IMR-90 (cell line): Measurements from ENCODE around the gene PPP1R13L. TPM values are rescaled to one million over a fixed set of nuclear protein-coding genes. Genes with fewer than 3 reads are reported as not detected.

Experiments used
- ATAC-seq: fragments of 200-7000 bp; cut with Tn5 transposase; 2 replicates; pipeline ENCODE4 v1.9.1; 2020; ENCODE audit warnings: low read depth, mild to moderate bottlenecking, moderate library complexity
- BruUV-seq: library from RNA; stranded (reverse); fragments of 400-500 nt; replicated peaks from 2 replicates; lab custom pipeline; 2021; lab: Mats Ljungman, UMichigan
- CTCF ChIA-PET: fragments of 300-600 bp; formaldehyde crosslinking; extraction: SDS; loops from one replicate; lab custom pipeline; 2021; ENCODE audit warnings: antibody characterized with exemption; lab: Yijun Ruan, JAX
- POLR2A ChIA-PET: fragments of 300-600 bp; sonication (Branson Sonifier 250); formaldehyde crosslinking; loops from one replicate; lab custom pipeline; 2022; ENCODE audit warnings: antibody characterized with exemption; ENCODE audit not compliant: unreplicated experiment; lab: Charles Lee
- DNase-seq: peaks from one replicate; pipeline ENCODE4 v3.0.0; 2013
- H2AFZ ChIP-seq: replicated peaks from 2 replicates; pipeline ENCODE3; 2013; ENCODE audit warnings: low read length, mild to moderate bottlenecking; ENCODE audit not compliant: poor library complexity
- H2AK5ac ChIP-seq: 2 replicates; pipeline ENCODE4 v1.6.1; 2013; ENCODE audit warnings: low read depth, low read length, inconsistent platforms
- H2AK9ac ChIP-seq: replicated peaks from 2 replicates; pipeline ENCODE3; 2013; ENCODE audit warnings: mild to moderate bottlenecking, low read depth, low read length, moderate library complexity; ENCODE audit not compliant: poor library complexity
- H2BK120ac ChIP-seq: 2 replicates; pipeline ENCODE4 v1.6.1; 2013; ENCODE audit warnings: low read depth, low read length, inconsistent platforms
- H2BK15ac ChIP-seq: 3 replicates; pipeline ENCODE4 v1.6.1; 2013; ENCODE audit warnings: low read depth, low read length, inconsistent platforms
- H2BK20ac ChIP-seq: 2 replicates; pipeline ENCODE4 v1.6.1; 2013; ENCODE audit warnings: low read depth, mild to moderate bottlenecking, inconsistent platforms, low read length, moderate library complexity
- H2BK5ac ChIP-seq: 2 replicates; pipeline ENCODE4 v1.6.1; 2013; ENCODE audit warnings: mild to moderate bottlenecking, low read depth, low read length, inconsistent platforms; ENCODE audit not compliant: poor library complexity, severe bottlenecking
- H3K14ac ChIP-seq: replicated peaks from 2 replicates; pipeline ENCODE4 v1.6.1; 2013; ENCODE audit warnings: low read depth, low read length, inconsistent platforms
- H3K18ac ChIP-seq: 2 replicates; pipeline ENCODE4 v1.6.1; 2013; ENCODE audit warnings: low read depth, low read length, control low read depth
- H3K23ac ChIP-seq: 2 replicates; pipeline ENCODE4 v1.6.1; 2013; ENCODE audit warnings: low read depth, low read length, inconsistent platforms
- H3K27ac ChIP-seq: 2 replicates; pipeline ENCODE4 v1.5.1; 2013; ENCODE audit warnings: mild to moderate bottlenecking, control low read depth, low read length; ENCODE audit not compliant: insufficient read depth
- H3K27me3 ChIP-seq: 2 replicates; pipeline ENCODE4 v1.6.1; 2013; ENCODE audit warnings: low read length; ENCODE audit not compliant: control insufficient read depth, insufficient read depth
- H3K36me3 ChIP-seq: 2 replicates; pipeline ENCODE4 v1.6.1; 2013; ENCODE audit warnings: low read length, mixed read lengths; ENCODE audit not compliant: control insufficient read depth, insufficient read depth
- H3K4ac ChIP-seq: 2 replicates; pipeline ENCODE4 v1.6.1; 2013; ENCODE audit warnings: low read depth, low read length, inconsistent platforms
- H3K4me1 ChIP-seq: 2 replicates; pipeline ENCODE4 v1.6.1; 2013; ENCODE audit warnings: low read length, mixed read lengths; ENCODE audit not compliant: control insufficient read depth, insufficient read depth
- H3K4me2 ChIP-seq: 2 replicates; pipeline ENCODE4 v1.6.1; 2013; ENCODE audit warnings: low read depth, mild to moderate bottlenecking, control low read depth, low read length, moderate library complexity
- H3K4me3 ChIP-seq: 2 replicates; pipeline ENCODE4 v1.5.1; 2013; ENCODE audit warnings: low read depth, mild to moderate bottlenecking, control low read depth, low read length, moderate library complexity; ENCODE audit not compliant: insufficient read depth
- H3K56ac ChIP-seq: 2 replicates; pipeline ENCODE4 v1.6.1; 2013; ENCODE audit warnings: low read length, inconsistent platforms; ENCODE audit not compliant: insufficient read depth; ENCODE audit errors: extremely low read depth
- H3K79me1 ChIP-seq, 2 experiments: 2 replicates each; pipeline ENCODE4 v1.6.1; 2013; ENCODE audit warnings: low read length in 2 of 2, inconsistent platforms in 1 of 2, low read depth in 1 of 2
- H3K9ac ChIP-seq: 2 replicates; pipeline ENCODE4 v1.6.1; 2013; ENCODE audit warnings: low read depth, low read length, control low read depth
- H3K9me1 ChIP-seq: 2 replicates; pipeline ENCODE4 v1.6.1; 2013; ENCODE audit warnings: low read length, inconsistent platforms; ENCODE audit not compliant: insufficient read depth
- H3K9me3 ChIP-seq: 2 replicates; pipeline ENCODE4 v1.6.1; 2013; ENCODE audit warnings: low read length; ENCODE audit not compliant: control insufficient read depth, insufficient read depth
- H4K20me1 ChIP-seq: 2 replicates; pipeline ENCODE4 v1.6.1; 2013; ENCODE audit warnings: low read length, inconsistent platforms; ENCODE audit not compliant: insufficient read depth
- H4K5ac ChIP-seq: 2 replicates; pipeline ENCODE4 v1.6.1; 2013; ENCODE audit warnings: mild to moderate bottlenecking, low read depth, low read length, control low read depth
- H4K8ac ChIP-seq, 2 experiments: 2 replicates each; pipeline ENCODE4 v1.6.1; 2013; ENCODE audit warnings: low read depth in 2 of 2, low read length in 2 of 2, control low read depth in 1 of 2, inconsistent platforms in 1 of 2
- H4K91ac ChIP-seq: 2 replicates; pipeline ENCODE4 v1.6.1; 2013; ENCODE audit warnings: low read depth, low read length, inconsistent platforms; ENCODE audit not compliant: insufficient read depth
- BHLHE40 ChIP-seq: fragments of 150-350 bp; IDR thresholded peaks from 2 replicates; pipeline ENCODE4 v1.6.1; 2016; ENCODE audit warnings: mild to moderate bottlenecking, low read depth, low read length
- CEBPB ChIP-seq: IDR thresholded peaks from 2 replicates; pipeline ENCODE4 v1.6.1; 2012; ENCODE audit warnings: low read depth, low read length, improper control_type of control experiment
- CHD1 ChIP-seq: IDR thresholded peaks from 2 replicates; pipeline ENCODE4 v1.6.1; 2012; ENCODE audit warnings: low read depth, low read length, improper control_type of control experiment
- MAFK ChIP-seq: IDR thresholded peaks from 2 replicates; pipeline ENCODE4 v1.6.1; 2012; ENCODE audit warnings: low read depth, low read length, improper control_type of control experiment
- NFE2L2 ChIP-seq: fragments of 150-350 bp; IDR thresholded peaks from 2 replicates; pipeline ENCODE4 v1.6.1; 2016; ENCODE audit warnings: low read depth, mild to moderate bottlenecking, low read length
- POLR2A ChIP-seq: IDR thresholded peaks from 2 replicates; pipeline ENCODE4 v1.6.1; 2012; ENCODE audit warnings: mild to moderate bottlenecking, low read depth, low read length
- RAD21 ChIP-seq: IDR thresholded peaks from 2 replicates; pipeline ENCODE4 v1.6.1; 2012; ENCODE audit warnings: low read length, improper control_type of control experiment
- RCOR1 ChIP-seq: IDR thresholded peaks from 2 replicates; pipeline ENCODE4 v1.6.1; 2012; ENCODE audit warnings: mild to moderate bottlenecking, low read length, improper control_type of control experiment; ENCODE audit not compliant: insufficient replicate concordance
- RFX5 ChIP-seq: IDR thresholded peaks from 2 replicates; pipeline ENCODE4 v1.8.0; 2012; ENCODE audit warnings: low read depth, mild to moderate bottlenecking, low read length, moderate library complexity
- SMC3 ChIP-seq: fragments of 150-350 bp; IDR thresholded peaks from 2 replicates; pipeline ENCODE4 v1.6.1; 2016; ENCODE audit warnings: low read depth, mild to moderate bottlenecking, antibody characterized with exemption, low read length, moderate library complexity
- WGBS, 2 experiments: methylation state at CpG; one replicate each; pipeline versions ENCODE4 v1.1.5 to v1.1.7; 2013; ENCODE audit warnings: missing lambda C conversion rate in 2 of 2; ENCODE audit not compliant: insufficient read length in 1 of 2; ENCODE audit errors: extremely low coverage in 2 of 2; 5-methylcytosine and 5-hydroxymethylcytosine counted together
- dilution Hi-C: fragments of 300-500 bp; cut with HindIII; formaldehyde crosslinking; loops from one replicate; pipeline ENCODE4 v1.14.3; 2018; ENCODE audit warnings: low sequenced_read_pairs; ENCODE audit not compliant: unreplicated experiment
- in situ Hi-C: fragments of 300-500 bp; cut with MboI; formaldehyde crosslinking; loops from 3 replicates; pipeline ENCODE4 v1.14.3; 2019; ENCODE audit warnings: low sequenced_read_pairs, inconsistent platforms, mixed read lengths
- intact Hi-C: fragments of 100-400 bp; cut with micrococcal nuclease; formaldehyde crosslinking; loops from 2 replicates; pipeline ENCODE4 v1.10.0; 2022
- polyA plus RNA-seq, 3 experiments: library from polyadenylated mRNA; depleted of rRNA; stranded (reverse); fragments of >200 nt; gene quantifications; 2 replicates each; pipeline ENCODE4 v1.2.3, GENCODE V29; 2012; ENCODE audit warnings: low replicate concordance in 1 of 3
- total RNA-seq: library from RNA; depleted of rRNA; stranded (reverse); fragments of >200 nt; gene quantifications from 2 replicates; pipeline ENCODE4 v1.2.3, GENCODE V29; 2012
- TF ChIP-seq, protein P1 (sequence below): fragments of 150-350 bp; IDR thresholded peaks from 2 replicates; pipeline ENCODE4 v1.6.1; 2016; ENCODE audit warnings: low read depth, mild to moderate bottlenecking, low read length, moderate library complexity, borderline replicate concordance
- TF ChIP-seq, protein P2 (sequence below): conservative IDR thresholded peaks from 2 replicates; pipeline ENCODE4 v1.5.1; 2012; ENCODE audit warnings: mild to moderate bottlenecking, low read depth, low read length, improper control_type of control experiment
- TF ChIP-seq, protein P3 (sequence below): fragments of 150-350 bp; IDR thresholded peaks from 2 replicates; pipeline ENCODE4 v1.6.1; 2017; ENCODE audit warnings: mild to moderate bottlenecking, antibody characterized with exemption, low read length, low read depth

The PPP1R13L gene
- total and polyA plus RNA-seq, 2 of the 4 experiments (the other 2 are of a cell fraction): 3.0 to 13.3 TPM

DNA sequence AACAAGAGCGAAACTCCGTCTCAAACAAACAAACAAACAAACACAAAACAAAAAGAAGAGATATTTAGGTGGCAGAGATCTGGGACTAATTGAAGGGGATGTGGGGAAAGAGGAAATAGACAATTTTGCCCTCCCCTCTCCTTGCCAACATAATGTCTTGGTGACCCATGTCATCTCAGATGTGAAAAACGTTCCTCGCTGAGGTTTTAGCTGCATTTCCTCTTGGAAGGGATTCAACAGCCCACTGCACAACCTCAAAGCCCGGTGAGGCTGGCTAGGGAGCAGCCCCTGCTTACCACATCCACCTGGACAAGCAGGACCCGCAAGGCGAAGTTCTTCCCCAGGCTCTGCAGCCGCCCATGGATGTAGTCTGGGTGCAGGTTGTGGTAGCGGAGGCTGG lies 13.9 kb upstream of the PPP1R13L start:
- H3K4ac ChIP-seq: no peak overlapping the region
- H3K27me3 ChIP-seq: no peaks in the 10 kb centered on the region
- H2BK15ac ChIP-seq: no peak overlapping the region
- no peak overlapping the region for H3K18ac ChIP-seq
- no peaks in the 10 kb centered on the region for H3K9me3 ChIP-seq
- no TSS peak for BruUV-seq
- peaks cover 3% of the 10 kb centered on the region for H3K4me1 ChIP-seq
- no peak overlapping the region for H2AK5ac ChIP-seq
- no peaks in the 10 kb centered on the region for H4K20me1 ChIP-seq
- WGBS, 2 experiments: 93% methylated on average over 3 of the region's 9 CpGs; no CpG with 5 or more reads in 1 of the 2 experiments
- in situ Hi-C loops: no loop called here
- TF ChIP-seq BHLHE40: no peak
- TF ChIP-seq RAD21: no peak
- TF ChIP-seq, protein P1, sequence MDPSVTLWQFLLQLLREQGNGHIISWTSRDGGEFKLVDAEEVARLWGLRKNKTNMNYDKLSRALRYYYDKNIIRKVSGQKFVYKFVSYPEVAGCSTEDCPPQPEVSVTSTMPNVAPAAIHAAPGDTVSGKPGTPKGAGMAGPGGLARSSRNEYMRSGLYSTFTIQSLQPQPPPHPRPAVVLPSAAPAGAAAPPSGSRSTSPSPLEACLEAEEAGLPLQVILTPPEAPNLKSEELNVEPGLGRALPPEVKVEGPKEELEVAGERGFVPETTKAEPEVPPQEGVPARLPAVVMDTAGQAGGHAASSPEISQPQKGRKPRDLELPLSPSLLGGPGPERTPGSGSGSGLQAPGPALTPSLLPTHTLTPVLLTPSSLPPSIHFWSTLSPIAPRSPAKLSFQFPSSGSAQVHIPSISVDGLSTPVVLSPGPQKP: no peak
- TF ChIP-seq MAFK: no peak
- TF ChIP-seq, protein P2, sequence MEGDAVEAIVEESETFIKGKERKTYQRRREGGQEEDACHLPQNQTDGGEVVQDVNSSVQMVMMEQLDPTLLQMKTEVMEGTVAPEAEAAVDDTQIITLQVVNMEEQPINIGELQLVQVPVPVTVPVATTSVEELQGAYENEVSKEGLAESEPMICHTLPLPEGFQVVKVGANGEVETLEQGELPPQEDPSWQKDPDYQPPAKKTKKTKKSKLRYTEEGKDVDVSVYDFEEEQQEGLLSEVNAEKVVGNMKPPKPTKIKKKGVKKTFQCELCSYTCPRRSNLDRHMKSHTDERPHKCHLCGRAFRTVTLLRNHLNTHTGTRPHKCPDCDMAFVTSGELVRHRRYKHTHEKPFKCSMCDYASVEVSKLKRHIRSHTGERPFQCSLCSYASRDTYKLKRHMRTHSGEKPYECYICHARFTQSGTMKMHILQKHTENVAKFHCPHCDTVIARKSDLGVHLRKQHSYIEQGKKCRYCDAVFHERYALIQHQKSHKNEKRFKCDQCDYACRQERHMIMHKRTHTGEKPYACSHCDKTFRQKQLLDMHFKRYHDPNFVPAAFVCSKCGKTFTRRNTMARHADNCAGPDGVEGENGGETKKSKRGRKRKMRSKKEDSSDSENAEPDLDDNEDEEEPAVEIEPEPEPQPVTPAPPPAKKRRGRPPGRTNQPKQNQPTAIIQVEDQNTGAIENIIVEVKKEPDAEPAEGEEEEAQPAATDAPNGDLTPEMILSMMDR: no peak
- TF ChIP-seq, protein P3, sequence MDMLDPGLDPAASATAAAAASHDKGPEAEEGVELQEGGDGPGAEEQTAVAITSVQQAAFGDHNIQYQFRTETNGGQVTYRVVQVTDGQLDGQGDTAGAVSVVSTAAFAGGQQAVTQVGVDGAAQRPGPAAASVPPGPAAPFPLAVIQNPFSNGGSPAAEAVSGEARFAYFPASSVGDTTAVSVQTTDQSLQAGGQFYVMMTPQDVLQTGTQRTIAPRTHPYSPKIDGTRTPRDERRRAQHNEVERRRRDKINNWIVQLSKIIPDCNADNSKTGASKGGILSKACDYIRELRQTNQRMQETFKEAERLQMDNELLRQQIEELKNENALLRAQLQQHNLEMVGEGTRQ: no peak
- no peak for TF ChIP-seq NFE2L2
- TF ChIP-seq CEBPB: no peak
- TF ChIP-seq POLR2A: no peak
- TF ChIP-seq CHD1: no peak
- no peak for TF ChIP-seq RCOR1
- TF ChIP-seq RFX5: no peak
- no peak for TF ChIP-seq SMC3
- ChIA-PET POLR2A (no interaction called here), CTCF (no interaction called here)
- H2BK20ac ChIP-seq: no peak overlapping the region
- H4K8ac ChIP-seq: no peak overlapping the region
- H3K9ac ChIP-seq: no peak overlapping the region
- no peak overlapping the region for H3K23ac ChIP-seq
- dilution Hi-C loops: no loop called here
- no peak overlapping the region for H3K4me2 ChIP-seq
- no peak for ATAC-seq
- no peak overlapping the region for H4K5ac ChIP-seq
- no peak overlapping the region for H2BK5ac ChIP-seq
- DNase-seq: no peak
- H3K79me1 ChIP-seq: peaks cover 14 to 51% of the 10 kb centered on the region in 2 experiments
- H2AFZ ChIP-seq: peak overlapping the region; percentile 10
- no peak overlapping the region for H4K91ac ChIP-seq
- no peak overlapping the region for H3K4me3 ChIP-seq
- intact Hi-C loops: no loop called here
- H3K14ac ChIP-seq: no peak overlapping the region
- no peaks in the 10 kb centered on the region; the same call in 1 of the 2 replicates for H3K9me1 ChIP-seq
- H2AK9ac ChIP-seq: no peak overlapping the region
- H2BK120ac ChIP-seq: no peak overlapping the region
- no peak overlapping the region for H3K27ac ChIP-seq
- no peak overlapping the region for H3K56ac ChIP-seq
- peaks cover 52% of the 10 kb centered on the region for H3K36me3 ChIP-seq
